Hippocampal formation (tissue), 2 donors: Measurements from ENCODE around the gene GOLM1.

Source experiments
- DNase-seq, 2 donors: peaks; one replicate each; lab custom pipeline; 2025; lab: John Stamatoyannopoulos, UW

GOLM1 gene

GRCh38 chr9:86045654-86046053, 53.7 kb downstream of the GOLM1 start:
- no peak for DNase-seq

- DNase-seq: no peak
Observed at GRCh38 chr9:86043999-86044398, 55.4 kb downstream of the GOLM1 start.

GRCh38 chr9:86043586-86043985, 55.8 kb downstream of the GOLM1 start:
- DNase-seq: no peak

GRCh38 chr9:86042199-86042978, 57.0 kb downstream of the GOLM1 start:
- no peak for DNase-seq

- no peak for DNase-seq
Observed at GRCh38 chr9:86041311-86041741, 58.0 kb downstream of the GOLM1 start.

GRCh38 chr9:86040861-86041155, 58.5 kb downstream of the GOLM1 start:
- DNase-seq: no peak

- DNase-seq: no peak
Observed at GRCh38 chr9:86039991-86040860, 59.1 kb downstream of the GOLM1 start.

- DNase-seq: no peak
Observed at GRCh38 chr9:86036555-86036954, 62.8 kb downstream of the GOLM1 start.

- DNase-seq: no peak
Observed at GRCh38 chr9:86035827-86036440, 63.4 kb downstream of the GOLM1 start.

- no peak for DNase-seq
Observed at GRCh38 chr9:86034863-86035734, 64.3 kb downstream of the GOLM1 start.

- DNase-seq: no peak
Observed at GRCh38 chr9:86027767-86028166, 71.6 kb downstream of the GOLM1 start.

- no peak for DNase-seq
Observed at GRCh38 chr9:86022687-86023266, 76.6 kb downstream of the GOLM1 start.

GRCh38 chr9:86021166-86021565, 78.2 kb downstream of the GOLM1 start:
- DNase-seq: no peak

GRCh38 chr9:86020731-86021130, 78.6 kb downstream of the GOLM1 start:
- no peak for DNase-seq

GRCh38 chr9:86009133-86009532, 90.2 kb downstream of the GOLM1 start:
- no peak for DNase-seq

- DNase-seq: no peak
Observed at GRCh38 chr9:86005253-86005775, 94.0 kb downstream of the GOLM1 start.

- no peak for DNase-seq
Observed at GRCh38 chr9:85995599-85995998, 103.8 kb downstream of the GOLM1 start.

GRCh38 chr9:85995097-85995496, 104.3 kb downstream of the GOLM1 start:
- no peak for DNase-seq

GRCh38 chr9:85994191-85994590, 105.2 kb downstream of the GOLM1 start:
- DNase-seq: no peak

GRCh38 chr9:85987236-85987635, 112.1 kb downstream of the GOLM1 start:
- no peak for DNase-seq

- no peak for DNase-seq
Observed at GRCh38 chr9:85984457-85984856, 114.9 kb downstream of the GOLM1 start.
